Hematopoietic multipotent progenitor cell treated with erythropoietin and hydrocortisone succinate and interleukin-3 and kit ligand, for 6 days (in vitro differentiated cells): ENCODE measurements around the gene NUP50.

Experiments used
- DNase-seq: peaks from one replicate; pipeline ENCODE4 v3.0.0-alpha.2; 2015

The NUP50 gene

DNA sequence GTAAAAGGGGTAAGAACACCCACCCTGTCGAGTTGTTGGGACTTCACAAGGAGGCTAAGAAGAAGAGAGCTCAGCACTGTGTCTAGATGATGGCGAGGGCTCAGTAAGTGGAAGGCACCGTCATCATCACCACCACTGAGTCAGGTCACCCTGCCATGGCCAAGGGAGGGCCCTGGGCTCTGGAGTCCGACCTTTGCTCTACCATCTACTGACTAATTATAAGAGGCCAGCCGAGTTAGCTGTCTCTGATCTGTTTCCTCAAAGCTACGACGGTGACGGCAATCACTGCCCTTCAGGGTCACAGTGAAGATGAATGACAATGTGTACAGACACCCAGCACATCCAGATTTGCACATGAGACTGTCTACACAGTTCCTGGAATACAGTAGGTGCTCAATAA lies 47.7 kb downstream of the NUP50 start:
- DNase-seq = no peak

DNA sequence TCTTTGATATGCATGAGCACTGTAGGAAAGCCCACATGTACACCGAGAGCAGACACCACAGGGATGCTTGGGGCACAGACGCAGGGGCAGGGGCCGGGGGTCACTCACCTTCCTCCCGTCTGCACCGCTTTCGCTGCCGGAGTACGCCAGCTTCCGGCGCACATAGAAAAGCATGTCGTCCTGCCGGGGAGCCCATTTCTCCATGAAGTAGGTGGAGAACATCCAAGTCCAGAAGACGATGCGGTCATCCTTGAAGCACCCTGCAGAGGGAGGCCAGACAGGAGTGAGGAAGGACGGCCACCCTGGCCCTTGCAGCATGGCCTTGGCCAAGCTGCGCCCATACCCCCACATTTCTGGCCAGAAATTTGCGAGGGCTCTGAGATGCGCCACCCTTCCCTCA lies 48.1 kb downstream of the NUP50 start:
- no peak for DNase-seq

DNA sequence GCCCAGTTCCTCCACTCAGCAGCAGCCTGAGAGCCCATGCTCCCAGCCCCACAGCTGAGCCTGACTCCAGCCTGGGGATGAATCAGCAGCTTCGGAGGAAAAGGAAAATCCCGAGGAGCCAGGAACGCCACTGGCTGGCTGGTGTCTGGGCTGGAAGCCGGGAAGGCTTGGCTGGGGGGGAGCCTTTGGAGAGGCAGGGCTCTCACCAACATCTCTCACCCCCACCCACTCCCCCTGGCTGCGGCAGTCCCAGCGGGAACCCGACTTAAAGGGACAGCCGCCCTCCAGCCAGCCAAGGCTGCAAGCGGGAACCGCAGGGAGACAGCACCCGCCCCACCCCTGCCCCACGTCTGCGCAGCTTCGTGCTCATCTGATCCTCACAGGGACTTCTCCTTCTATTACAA lies 48.6 kb downstream of the NUP50 start:
- DNase-seq = no peak

DNA sequence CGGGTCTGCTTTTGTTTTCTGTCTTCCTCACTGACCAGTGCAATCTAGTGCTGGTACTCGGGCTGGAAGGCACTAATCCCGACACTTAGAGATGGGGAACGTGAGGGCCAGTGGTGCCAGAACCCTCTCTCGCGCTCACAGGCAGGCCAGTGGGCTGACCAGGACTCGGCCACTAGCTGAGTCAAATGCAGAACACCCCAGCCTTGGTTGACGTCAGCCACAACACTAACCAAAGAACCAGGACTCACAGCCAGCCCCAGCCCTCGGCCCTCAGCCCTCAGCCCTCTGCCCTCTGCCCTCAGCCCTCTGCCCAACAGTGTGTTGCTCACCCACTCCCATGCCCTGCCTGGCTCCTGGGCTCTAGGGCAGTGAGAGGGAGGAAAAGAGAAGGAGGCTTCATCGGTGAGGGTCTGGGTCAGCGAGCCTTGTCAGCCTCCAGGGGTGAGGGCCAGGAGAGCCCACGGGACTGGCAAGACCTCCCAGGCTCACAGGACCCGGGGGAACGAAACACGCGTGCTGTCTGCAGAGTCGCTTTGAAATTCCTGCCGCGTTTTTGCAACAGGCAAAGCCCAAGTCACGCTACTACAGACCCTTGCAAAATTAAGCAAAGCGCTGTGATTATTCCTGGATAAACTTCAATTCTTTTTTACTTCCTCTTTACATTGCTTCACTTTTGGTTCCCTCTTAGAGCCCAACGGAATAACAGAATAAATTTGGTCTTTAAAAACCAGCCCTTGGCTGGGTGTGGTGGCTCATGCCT lies 49.4 kb downstream of the NUP50 start:
- peak; percentile 48 for DNase-seq

DNA sequence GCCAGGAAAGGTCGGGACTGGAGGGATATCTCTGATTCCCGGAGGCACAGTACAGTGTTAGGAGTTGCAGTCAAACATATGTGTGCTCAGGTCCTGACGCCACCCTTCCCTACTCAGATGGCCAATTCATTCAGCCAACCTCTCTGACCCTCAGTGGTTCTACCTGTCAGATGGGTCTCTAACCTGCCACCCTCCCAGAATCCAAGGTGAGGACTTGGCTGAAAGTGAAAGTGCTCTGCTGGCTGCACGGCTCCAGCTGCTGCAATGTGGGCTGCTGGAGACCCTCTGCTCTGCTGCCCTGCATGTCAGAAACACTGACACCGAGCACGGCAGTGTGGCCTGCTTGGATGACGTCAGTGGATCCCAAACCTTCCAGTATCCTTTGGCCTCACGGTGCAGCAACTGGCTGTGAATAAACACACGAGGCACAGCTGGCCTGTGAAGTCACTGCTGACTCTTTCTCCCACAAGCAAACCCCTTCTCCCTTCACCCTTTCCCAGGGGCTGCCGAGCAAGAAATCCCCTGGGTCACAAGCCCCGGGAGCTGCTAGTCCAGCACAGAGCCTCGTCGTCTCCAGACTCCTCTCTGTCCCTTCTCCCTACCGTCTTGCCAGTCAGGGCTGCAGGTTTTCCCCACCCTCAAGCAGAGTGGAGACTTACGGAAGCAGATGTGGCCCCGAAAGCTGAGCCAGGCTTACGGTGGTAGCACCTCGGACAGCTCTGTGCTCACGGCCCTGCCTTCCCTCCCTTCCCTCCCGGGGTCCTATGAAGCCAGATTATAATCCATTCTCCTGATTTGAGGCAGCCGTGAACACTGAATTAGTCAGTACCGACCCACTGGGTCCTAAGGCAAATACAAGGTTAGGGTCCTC lies 52.6 kb downstream of the NUP50 start:
- DNase-seq = no peak

DNA sequence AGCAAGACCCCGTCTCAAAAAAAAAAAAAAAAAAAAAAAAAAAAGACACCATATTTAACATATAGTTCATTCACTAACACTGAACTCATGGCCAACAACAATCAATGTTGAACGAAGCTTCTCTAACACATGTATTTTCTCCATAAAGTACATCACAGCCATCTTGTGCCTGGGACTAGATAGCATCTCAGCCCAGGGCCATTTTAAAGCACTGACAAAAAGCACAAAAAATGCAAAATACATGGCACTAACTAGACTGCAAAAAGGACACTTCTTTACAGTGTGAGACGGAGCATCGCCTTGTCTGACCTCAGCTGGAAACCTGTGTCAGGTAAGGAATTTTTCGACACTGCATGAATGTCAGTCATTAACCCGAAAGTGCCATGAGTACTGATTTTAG lies 53.6 kb downstream of the NUP50 start:
- DNase-seq = no peak

DNA sequence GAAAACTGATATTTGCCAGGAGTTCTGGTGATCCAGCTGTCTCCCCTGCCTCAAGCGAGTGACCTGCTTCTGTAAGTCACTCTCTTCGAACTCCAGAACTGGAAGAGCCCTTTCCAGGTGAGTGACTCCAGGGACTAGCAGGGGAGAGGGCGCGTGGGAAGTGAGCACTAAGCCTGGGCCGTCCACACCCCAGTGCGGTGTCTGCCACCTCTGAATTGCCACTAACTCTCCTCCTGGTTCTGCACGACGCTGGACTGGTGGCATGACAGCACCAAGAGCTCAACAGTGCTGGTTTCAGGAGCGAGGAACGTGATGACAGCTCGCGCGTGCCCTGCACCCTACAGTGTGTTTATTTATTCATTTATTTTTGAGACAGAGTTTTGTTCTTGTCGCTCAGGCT lies 54.1 kb downstream of the NUP50 start:
- DNase-seq = no peak

DNA sequence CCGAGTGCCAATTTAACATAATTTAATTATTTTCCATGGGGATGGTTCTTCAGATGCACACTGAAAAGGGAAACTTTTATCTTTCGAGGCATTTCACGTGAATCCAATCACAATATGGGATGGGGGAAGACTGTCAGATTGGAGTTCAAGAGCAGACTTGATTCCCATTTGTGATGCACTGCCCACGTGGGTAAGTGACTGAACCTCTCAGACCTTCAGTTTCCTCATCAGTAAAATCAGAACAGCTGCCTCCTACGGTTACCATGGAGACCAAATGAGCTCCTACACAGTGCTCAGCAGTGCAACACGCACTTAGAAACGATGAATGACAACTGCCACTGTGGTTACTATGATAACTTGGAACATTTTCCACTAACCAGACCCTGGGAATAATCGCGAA lies 55.3 kb downstream of the NUP50 start:
- no peak for DNase-seq

DNA sequence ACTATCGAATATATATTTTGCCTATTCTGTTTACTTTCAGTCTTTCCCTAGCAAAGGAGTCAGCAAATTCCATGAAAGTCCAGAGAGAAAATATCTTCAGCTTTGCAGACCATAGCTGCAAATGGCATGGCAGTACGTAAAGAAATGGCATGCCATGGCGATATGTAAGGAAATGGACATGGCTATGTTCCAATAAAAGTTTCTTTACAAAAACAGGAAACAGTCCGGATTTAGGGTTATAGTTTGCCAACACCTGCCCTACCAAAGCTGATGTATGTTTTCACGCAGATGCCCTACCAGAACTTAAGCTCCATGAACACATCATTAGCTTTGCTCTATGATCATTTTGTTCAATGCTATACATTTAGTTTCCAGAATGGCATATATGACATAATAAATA lies 57.5 kb downstream of the NUP50 start:
- no peak for DNase-seq

DNA sequence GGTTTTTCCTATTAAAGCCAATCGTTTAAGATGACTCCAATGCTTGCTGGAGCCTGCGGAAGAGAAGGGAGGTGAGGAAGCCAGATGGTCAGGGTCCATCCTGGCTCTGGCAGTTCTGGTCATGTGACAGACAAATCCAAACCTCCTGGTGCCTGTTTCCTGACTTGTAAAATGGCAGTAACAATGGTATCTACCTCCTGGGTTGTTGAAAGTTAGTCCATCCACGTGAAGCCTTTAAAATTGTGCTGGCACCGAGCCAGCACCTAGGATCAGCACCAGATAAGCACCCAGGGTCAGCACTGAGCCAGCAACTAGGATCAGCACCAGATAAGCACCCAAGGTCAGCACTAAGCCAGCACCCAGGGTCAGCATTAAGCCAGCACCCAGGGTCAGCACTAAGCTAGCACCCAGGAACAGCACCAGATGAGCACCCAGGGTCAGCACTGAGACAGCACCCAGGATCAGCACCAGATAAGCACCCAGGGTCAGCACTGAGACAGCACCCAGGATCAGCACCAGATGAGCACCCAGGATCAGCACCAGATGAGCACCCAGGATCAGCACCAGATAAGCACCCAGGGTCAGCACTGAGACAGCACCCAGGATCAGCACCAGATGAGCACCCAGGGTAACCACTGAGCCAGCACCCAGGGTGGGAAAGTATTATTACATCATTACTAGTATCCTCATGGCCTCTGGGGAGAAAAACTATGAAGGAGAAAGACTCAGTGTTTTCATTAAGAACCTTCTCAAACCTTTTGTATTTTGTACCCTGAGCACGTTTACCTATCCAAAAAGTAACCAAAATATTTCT lies 59.8 kb downstream of the NUP50 start:
- no peak for DNase-seq

DNA sequence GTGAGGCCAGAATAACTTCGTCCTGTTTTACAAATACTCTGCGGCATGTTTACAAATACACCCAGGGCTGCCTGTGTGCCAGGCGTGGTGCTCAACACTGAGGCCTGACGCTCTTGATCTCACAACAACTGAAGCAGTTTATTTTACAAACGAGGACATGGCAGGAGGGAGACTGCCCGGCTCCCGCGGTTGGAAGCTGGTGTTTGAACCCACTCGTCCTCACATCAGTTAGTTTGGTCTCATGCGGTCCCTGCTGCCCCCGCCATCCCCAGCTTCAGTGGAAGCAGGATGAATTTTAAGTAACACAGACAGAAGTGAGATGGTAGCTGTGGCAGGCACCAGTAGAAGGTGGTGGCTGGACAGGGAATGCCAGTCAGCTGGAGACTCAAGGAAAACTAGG lies 60.6 kb downstream of the NUP50 start:
- DNase-seq = no peak

DNA sequence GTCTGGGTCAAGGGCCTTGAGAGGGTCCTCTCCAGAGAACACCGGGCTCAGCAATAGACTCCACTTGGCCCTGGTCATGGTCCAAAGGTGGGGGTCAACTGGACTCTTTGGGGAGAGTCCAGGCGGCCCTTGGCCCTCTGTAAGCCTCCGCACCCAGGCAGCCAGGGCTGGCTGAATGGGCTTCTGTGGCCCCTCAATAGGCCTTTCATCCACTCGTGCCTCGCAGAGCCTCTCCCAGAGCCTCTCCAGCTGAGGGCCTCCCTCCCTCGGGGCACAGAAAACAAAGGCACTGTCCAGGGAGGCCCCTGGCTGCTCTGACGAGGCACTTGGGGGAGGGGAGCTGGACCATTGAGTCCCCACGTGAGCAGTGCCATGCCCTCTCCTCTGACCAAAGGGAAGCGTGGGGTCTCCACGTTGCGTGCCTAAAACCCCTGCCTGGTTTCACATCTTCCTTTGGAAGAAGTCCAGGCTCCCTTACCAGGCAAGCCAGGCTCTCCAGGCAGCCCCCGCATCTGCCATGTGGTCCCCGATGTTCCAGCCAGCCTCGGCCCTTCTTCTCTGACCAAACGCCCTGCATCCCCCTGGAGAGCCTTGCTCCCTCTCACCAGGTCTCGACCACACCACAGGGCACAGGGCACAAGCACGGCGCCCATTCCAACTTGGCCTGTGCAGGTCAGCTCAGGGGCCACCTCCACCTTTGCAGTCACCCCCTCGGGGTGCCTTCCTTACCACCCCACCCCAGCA lies 61.4 kb downstream of the NUP50 start:
- no peak for DNase-seq

DNA sequence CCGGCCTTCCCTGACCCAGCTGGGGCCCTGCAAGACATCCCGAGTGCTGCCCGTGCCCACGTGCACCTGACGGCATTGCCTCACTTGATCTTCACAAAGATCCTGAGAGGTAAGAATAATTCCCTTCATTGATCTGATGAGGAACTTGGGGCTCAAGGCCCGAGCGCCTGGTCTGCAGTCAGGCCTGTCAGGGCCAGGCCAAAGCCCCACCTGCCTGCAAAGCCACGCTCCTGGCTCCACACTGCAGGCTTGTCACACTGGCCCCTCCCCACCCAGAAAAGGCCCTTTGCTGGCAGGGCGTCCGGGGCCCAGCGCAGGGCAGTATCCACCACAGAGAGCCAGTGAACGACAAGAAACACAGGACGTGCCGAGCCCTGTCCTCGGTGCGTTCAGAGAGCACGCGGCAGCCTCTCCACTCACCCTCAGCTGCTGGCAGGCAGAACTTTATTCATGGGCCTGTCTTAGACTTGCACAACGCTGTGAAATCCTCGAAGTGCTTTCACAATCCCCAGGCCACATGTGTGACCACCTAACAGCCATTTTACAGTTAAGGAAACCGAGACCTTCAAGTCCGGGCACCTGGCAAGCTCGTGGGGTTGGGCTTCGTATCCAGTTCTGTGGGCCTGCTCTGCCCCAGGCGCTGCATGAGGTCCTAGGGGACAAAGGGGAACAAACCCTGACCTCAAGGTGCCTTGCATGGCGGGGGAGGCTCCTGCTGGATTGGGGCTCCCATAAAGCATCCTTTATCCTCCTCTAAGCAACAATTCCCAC lies 62.2 kb downstream of the NUP50 start:
- DNase-seq = peak; percentile 78

DNA sequence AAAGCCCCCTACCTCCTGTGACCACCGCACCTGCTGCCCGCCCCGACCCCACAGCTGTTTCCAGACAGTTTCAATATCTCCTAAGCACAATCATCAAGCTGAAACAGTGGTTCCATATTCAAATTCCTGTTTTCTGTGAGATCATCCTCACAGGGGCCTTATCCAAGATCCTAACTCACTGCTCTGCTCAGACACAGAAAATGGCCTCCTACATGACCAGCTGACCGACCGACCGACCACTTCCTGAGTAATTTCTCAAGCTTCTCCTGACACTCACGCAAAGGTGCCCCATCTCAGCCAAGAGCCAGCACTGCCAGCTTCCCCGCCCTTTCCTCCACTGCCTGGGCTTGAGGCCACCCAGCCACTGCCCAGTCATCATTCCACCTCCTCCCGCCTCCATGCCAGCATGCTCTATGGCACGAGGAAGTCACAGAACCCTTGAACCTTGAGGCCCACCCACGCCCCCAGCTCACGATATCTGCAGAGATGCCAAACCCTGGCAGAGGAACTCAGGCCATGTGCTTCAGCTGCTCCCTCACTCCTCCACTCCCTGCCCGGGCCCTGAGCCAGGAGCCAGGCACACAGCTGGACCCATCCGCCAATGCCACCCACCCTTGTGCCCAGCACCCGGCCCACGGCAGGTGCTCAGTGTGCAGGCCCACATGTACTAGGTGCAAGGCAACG lies 62.9 kb downstream of the NUP50 start:
- DNase-seq = peak; percentile 64

DNA sequence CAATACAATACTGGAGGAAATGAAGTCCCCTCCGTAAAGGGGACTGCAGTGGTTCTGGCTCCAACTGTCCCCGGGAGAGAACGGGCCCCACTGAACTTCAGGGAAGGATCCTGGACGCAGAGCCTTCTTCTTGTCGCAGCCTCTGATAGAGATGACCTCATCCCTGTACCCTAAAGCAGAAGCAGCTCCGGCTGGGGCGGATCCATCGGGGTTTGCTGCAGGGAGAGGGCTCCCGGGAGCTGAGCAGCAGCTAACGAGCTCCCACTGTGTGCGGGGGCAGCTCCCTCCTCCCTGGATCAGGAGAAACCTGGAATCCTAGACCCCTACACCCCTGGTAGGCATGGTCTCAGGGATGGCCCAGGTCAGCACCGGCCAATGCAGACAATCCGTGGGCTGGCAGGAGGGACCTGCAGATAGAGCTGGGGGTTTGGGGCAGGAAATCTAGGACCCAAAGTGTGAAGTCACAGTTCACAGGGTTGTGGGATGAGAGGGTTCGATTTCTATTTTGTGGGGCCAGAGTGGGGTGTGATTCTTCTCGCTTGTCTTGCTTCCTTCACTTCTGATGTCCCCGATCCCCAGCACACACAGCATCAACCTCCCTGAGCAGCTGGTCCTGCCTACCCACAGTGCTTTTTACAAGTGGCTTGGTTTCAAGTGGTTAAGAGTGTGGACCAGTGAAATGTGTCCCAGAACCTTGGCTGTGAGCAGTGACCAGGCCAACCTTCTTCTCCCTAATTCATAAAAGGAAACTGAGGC lies 64.1 kb downstream of the NUP50 start:
- no peak for DNase-seq

DNA sequence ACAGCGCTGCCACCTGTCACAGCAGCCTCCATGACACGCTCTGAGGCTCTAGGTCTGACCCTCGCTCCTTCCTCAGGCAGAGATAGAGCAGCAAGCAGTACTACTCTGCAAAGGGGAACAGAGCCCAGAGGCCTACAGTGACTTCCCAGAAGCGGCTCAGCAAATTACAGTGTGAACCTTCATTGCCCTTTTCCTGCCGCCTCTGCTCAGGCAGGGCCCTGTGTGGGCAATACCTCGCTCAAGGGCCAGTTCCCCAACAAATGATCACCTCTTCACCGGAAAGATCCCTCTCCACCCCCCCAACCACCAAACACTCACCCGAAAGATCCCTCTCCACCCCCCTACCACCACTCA lies 64.7 kb downstream of the NUP50 start:
- no peak for DNase-seq

DNA sequence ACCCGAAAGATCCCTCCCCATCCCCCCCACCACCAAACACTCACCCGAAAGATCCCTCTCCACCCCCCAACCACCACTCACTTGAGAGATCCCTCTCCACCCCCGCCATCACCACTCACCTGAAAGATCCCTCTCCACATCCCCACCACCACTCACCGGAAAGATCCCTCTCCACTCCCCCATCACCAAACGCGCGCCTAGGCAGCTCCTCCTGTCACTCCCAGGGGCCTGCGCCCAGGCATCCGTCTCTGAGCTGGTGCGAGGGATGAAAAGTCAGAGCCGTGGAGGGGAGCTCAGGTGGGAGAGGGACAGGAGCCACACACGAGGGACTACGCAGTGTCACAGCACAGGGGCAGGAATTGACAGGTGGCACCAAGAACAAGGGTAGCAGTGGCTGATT lies 65.5 kb downstream of the NUP50 start:
- DNase-seq = no peak

DNA sequence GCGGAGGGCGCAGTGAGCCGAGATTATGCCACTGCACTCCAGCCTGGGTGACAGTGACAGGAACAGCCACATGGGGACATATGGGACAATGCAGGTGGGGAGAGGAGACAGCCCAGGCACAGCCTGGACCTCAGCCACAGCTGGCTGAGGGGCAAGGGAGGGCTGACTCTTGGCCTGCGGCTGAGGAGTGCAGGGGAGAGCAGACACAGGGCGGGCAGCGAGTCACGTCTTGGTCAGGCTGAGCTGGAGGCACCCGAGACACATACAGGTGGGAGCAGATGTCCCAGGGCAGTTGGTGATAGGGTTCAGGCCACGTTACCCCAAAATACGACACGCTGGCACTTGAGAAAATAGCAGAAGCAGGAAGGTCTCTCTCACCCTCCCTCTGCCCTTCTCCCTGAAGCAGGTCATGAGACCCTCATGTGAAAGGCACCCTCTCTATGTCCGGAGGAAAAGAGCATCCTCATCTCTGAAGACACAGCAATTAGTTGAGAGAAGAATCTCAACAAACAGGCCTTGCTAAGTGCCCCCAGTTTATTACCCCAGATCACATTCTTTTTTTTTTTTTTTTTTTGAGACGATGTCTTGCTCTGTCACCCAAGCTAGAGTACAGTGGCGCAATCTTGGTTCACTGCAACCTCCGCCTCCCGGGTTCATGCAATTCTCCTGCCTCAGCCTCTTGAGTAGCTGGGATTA lies 66.4 kb downstream of the NUP50 start:
- peak; percentile 35 for DNase-seq

DNA sequence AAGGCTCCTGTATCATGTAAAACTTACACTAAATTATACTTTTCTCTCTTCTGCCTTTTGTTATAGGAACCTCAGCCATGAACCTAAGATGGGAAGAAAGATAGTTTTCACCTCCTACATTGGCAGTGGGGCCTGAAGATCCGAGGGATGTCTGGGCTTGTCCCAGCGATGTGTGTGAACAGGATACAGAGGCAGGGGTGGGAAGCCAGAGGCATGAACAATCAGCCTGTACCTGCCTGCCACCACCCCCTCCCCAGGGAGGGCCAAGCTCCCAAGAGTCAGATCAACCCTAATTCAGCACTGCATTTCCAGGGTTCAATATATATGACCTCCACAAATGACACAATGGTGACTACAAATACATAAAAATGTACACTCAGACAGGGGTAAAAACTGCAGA lies 67.6 kb downstream of the NUP50 start:
- no peak for DNase-seq

DNA sequence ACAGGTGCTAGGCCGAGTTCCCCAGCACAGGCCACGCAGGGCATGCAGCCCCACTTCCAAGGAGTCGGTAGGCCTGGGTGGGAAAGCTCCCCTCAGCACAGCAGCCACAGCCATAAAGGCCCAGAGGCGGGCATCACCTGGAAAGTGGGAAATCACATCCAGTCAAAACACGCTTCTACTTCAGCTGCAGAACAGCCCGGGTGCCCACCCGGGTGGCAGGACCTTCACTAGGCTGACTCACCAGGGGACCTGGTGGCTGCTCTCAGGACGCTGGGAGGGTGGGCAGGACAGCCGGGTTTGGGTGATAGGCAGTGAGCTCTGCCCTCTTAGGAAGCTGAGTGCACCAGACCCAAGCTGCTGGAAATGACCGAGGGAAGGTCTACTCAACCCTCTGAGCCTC lies 69.7 kb downstream of the NUP50 start:
- no peak for DNase-seq
